ENCODE results near the gene MAST3. TPM values are rescaled to one million over a fixed set of nuclear protein-coding genes. Genes with fewer than 3 reads are reported as not detected.

Gene MAST3
- polyA plus RNA-seq, 1 experiment = 2.1 TPM

DNA sequence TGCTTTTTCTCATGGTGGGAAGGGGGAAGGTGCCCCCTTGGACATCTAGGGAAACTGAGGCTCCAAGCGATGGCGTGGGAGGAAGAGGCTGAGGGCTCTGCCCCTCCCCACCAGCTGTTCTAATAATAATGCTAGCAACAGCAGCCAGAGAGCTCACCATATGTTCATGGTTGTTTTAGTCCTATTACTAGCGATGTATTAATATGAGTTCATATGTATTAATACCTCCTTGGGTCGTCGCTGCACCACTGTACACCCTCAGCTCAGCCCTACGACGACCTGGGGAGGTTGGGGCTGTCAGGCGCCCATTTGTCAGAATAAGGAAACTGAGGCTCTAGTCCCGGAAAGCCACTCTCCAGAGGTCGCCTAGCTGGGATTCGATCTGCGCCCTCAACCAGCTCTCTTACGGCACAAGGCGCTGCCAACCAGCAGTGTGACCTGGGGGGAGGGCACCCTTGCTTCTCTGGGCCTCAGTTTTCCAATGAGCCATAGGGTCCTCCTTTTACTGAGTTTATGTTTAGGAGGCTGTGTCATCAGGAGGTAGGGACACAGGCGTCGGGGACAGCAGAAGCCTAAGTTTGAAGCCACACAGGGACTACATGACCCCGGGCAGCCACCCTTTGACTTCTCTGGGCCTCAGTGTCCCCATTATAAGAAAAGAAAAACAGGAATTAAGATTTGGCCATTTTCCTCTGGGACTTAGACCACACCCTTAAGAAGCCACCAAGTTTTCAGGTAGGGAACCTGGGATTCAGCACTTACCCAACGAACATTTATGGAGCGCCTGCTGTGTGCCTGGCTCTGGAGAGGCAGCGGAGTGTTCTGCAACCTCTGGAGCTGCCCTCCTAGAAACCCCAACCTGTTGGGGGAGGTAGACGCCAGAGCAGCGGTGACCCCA lies 664 bp downstream of the MAST3 start:
- Histone ChIP-seq H3K27me3 (ENCODE audit: control insufficient read depth, insufficient read depth, low read length) (peaks cover 21% of the 10 kb centered on the region), H3K4me3 (ENCODE audit: low read depth, low read length) (peak overlapping the region; percentile 64), H3K9me3 (ENCODE audit: control insufficient read depth, insufficient read depth, low read length) (no peaks in the 10 kb centered on the region; the same call in none of the 2 replicates), H3K27ac (ENCODE audit: low read depth, low read length) (no peak overlapping the region)
- TF ChIP-seq, protein P1, sequence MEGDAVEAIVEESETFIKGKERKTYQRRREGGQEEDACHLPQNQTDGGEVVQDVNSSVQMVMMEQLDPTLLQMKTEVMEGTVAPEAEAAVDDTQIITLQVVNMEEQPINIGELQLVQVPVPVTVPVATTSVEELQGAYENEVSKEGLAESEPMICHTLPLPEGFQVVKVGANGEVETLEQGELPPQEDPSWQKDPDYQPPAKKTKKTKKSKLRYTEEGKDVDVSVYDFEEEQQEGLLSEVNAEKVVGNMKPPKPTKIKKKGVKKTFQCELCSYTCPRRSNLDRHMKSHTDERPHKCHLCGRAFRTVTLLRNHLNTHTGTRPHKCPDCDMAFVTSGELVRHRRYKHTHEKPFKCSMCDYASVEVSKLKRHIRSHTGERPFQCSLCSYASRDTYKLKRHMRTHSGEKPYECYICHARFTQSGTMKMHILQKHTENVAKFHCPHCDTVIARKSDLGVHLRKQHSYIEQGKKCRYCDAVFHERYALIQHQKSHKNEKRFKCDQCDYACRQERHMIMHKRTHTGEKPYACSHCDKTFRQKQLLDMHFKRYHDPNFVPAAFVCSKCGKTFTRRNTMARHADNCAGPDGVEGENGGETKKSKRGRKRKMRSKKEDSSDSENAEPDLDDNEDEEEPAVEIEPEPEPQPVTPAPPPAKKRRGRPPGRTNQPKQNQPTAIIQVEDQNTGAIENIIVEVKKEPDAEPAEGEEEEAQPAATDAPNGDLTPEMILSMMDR (IDR thresholded peaks at IDR 0.05; ENCODE audit: low read depth, low read length) = no peak
- CTCF ChIA-PET = interaction anchor here (0.9 kb wide), 1 partner anchor 13 kb away, joined by 3 read pairs; no protein-coding TSS in a partner anchor
- POLR2A ChIA-PET = no interaction called here
- DNase-seq (ENCODE audit: low read depth, low spot score) = no peak

DNA sequence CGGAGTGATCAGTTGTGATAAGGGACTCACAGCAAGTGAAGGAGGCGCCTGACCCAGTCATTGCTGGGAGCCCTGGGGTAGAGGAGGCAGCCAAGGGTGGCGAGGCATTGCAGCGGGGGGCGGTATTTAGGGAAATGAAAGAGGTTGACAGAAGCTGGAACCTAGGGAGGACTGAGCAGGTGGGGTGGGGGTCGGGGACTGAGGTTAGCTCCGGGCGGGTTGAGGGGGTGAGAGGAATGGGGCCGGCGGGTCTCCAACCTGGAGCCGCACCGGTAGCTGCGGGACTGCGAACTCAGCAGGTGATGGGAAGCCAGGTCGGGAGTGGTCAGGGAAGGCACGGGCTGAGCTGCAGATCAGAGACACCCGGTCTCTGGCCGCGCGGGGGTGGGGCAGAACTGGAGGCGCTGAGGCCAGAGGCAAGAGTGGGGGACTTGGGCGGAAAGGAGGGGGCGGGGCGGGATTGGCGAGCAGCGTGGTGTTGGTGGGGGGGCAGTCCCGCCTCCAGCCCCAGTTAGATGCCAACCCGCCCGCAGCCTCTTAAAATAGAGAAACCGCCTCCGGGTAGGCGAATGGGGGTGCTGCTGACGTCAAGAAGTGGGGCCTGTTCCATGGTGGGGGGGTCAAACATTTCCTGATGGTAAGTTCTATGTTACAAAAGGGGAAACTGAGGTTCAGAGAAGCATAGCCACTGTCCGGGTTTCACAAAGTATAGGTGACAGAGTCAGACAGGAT lies 1.5 kb downstream of the MAST3 start:
- POLR2A ChIA-PET = no interaction called here

DNA sequence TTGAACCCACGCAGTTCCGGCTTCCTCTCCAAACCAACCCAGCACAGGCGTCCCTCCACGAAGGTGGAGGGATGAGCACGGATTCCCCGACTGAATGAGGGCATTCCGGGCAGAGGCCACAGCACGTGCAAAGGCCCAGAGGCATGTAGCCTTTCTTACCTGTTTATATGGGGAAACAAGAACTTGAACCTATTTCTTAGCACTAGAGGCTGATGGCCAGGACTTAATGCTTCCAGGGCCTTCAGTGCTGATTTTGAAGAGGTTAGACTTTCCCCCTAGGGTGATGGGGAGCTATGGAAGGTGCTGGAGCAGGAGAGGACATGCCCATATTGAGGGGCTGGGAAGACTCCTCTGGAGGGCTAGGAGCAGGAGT lies 2.0 kb downstream of the MAST3 start:
- no peak overlapping the region for H3K4me3 ChIP-seq (ENCODE audit: low read depth, low read length)
- H3K9me3 ChIP-seq (ENCODE audit: control insufficient read depth, insufficient read depth, low read length) = no peaks in the 10 kb centered on the region; the same call in 1 of the 2 replicates
- POLR2A ChIA-PET = no interaction called here
- H3K27ac ChIP-seq (ENCODE audit: low read depth, low read length) = no peak overlapping the region
- CTCF ChIA-PET = no interaction called here
- TF ChIP-seq, protein P1 (IDR thresholded peaks at IDR 0.05; ENCODE audit: low read depth, low read length) = no peak
- H3K27me3 ChIP-seq (ENCODE audit: control insufficient read depth, insufficient read depth, low read length) = peaks cover 21% of the 10 kb centered on the region
- DNase-seq (ENCODE audit: low read depth, low spot score) = no peak

More for the DNA sequence above, 1.5 kb downstream of the MAST3 start:
- TF ChIP-seq, protein P1 (IDR thresholded peaks at IDR 0.05; ENCODE audit: low read depth, low read length) = no peak
- CTCF ChIA-PET = no interaction called here
- Histone ChIP-seq H3K4me3 (ENCODE audit: low read depth, low read length) (peak overlapping the region; percentile 22; the same call in 1 of the 2 replicates), H3K9me3 (ENCODE audit: control insufficient read depth, insufficient read depth, low read length) (no peaks in the 10 kb centered on the region; the same call in 1 of the 2 replicates), H3K27ac (ENCODE audit: low read depth, low read length) (no peak overlapping the region), H3K27me3 (ENCODE audit: control insufficient read depth, insufficient read depth, low read length) (peaks cover 21% of the 10 kb centered on the region)
- DNase-seq (ENCODE audit: low read depth, low spot score) = no peak

DNA sequence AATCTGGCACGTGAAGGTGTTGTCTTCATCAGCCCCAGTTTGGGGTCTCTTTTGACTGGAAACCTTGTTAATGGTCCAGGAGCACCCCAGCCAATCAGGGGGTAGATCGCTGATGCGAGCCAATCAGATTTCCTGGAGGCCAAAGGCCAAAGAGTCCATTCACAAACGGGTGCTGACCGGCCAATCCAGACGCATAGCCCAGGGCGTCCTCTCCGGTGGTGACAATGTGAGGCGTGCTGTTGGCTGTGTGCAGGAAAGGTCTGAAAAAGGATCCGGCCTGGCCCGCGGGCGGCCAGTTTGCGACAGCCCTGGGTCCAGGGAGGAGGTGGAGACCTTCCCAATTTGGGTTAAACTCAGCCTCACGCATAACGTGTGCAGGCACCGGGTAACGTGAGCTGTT lies 3.1 kb downstream of the MAST3 start:
- CTCF ChIA-PET = no interaction called here

More for the DNA sequence above, 3.1 kb downstream of the MAST3 start:
- H3K9me3 ChIP-seq (ENCODE audit: control insufficient read depth, insufficient read depth, low read length) = no peaks in the 10 kb centered on the region; the same call in 1 of the 2 replicates
- no peak overlapping the region for H3K27ac ChIP-seq (ENCODE audit: low read depth, low read length)
- TF ChIP-seq, protein P1 (IDR thresholded peaks at IDR 0.05; ENCODE audit: low read depth, low read length) = no peak
- DNase-seq (ENCODE audit: low read depth, low spot score) = no peak
- POLR2A ChIA-PET = interaction anchor here (0.7 kb wide), 1 partner anchor 1938 kb away, joined by 3 read pairs; the partner anchor contains the start of gene ZNF682
- peaks cover 21% of the 10 kb centered on the region for H3K27me3 ChIP-seq (ENCODE audit: control insufficient read depth, insufficient read depth, low read length)
- no peak overlapping the region for H3K4me3 ChIP-seq (ENCODE audit: low read depth, low read length)
